Measurements from ENCODE around the gene DENND11.
A peak's percentile ranks its signal among the peaks of the same experiment; 100 is the strongest.

DENND11 gene

DNA sequence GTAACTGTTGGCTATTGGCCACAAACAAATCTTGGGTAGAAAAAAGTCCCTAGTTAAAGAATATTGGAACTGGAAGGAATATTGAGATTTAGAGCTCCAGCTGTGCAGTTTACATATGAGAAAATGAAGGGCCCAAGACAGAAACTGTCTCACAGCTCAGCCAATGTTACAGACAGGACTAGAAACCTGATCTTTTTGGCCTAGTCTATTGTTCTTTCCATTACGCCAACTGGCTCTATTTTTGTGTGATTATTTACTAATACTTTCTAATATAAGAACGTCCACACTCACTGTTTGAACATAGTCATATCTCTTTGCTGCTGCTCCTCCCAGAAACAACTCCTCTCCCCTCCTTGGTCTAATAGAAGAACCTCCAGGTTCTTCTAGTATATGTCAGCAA is 7.4 kb upstream of the DENND11 start:
- no peak overlapping the region for H3K9ac ChIP-seq (ENCODE audit: low read depth in 1 of 2, low read length in 2 of 2)

DNA sequence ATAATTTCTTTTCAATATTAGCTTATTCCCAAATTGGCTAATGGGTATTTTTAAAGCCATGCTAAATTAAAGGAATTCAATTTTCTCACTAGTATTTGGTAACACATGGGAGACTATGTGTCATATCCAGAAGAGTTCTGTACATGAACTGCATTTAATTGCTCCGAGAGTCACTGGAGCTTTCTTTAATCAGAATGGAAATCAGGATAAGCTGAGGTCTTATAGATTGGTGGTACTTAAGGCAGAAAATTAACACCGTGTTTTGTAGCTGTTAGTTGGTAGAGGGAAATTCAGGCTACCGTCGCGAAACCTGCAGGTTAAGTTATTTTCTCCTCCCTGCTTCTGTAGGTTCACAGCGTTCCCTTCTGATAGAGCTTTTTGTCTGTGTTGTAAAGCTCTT is 6.4 kb upstream of the DENND11 start, which contains the start of gene WEE2:
Gene WEE2 (plus strand): TSS at position 3 of the 400 bp plus-strand sequence. CDS start 406 bp downstream, outside the sequence.
- Histone ChIP-seq H3K27ac (ENCODE audit: low read depth in 2 of 2, low read length in 2 of 2) (no peak within 1 kb of the TSS), H3K4me3 (ENCODE audit: low read length in 2 of 2) (no peak within 1 kb of the TSS), H3K27me3 (ENCODE audit: control insufficient read depth in 2 of 2, insufficient read depth in 2 of 2, low read length in 2 of 2) (no peaks in the 10 kb centered on the region), H3K4me1 (ENCODE audit: control insufficient read depth in 2 of 2, insufficient read depth in 2 of 2, low read length in 2 of 2) (peaks cover 11 to 15% of the 10 kb centered on the region in 2 donors), H3K36me3 (ENCODE audit: control insufficient read depth in 2 of 2, insufficient read depth in 2 of 2, low read length in 2 of 2) (no peaks in the 10 kb centered on the region), H3K9me3 (ENCODE audit: control insufficient read depth in 2 of 2, low read length in 2 of 2) (no peaks in the 10 kb centered on the region), H3K9ac (ENCODE audit: low read depth in 1 of 2, low read length in 2 of 2) (no peak within 1 kb of the TSS)

More for the DNA sequence above, 7.4 kb upstream of the DENND11 start:
- Histone ChIP-seq H3K27me3 (ENCODE audit: control insufficient read depth in 2 of 2, insufficient read depth in 2 of 2, low read length in 2 of 2) (no peaks in the 10 kb centered on the region), H3K36me3 (ENCODE audit: control insufficient read depth in 2 of 2, insufficient read depth in 2 of 2, low read length in 2 of 2) (no peaks in the 10 kb centered on the region), H3K4me1 (ENCODE audit: control insufficient read depth in 2 of 2, insufficient read depth in 2 of 2, low read length in 2 of 2) (peaks cover 5 to 13% of the 10 kb centered on the region in 2 donors), H3K9me3 (ENCODE audit: control insufficient read depth in 2 of 2, low read length in 2 of 2) (no peaks in the 10 kb centered on the region), H3K27ac (ENCODE audit: low read depth in 2 of 2, low read length in 2 of 2) (no peak overlapping the region), H3K4me3 (ENCODE audit: low read length in 2 of 2) (no peak overlapping the region)

DNA sequence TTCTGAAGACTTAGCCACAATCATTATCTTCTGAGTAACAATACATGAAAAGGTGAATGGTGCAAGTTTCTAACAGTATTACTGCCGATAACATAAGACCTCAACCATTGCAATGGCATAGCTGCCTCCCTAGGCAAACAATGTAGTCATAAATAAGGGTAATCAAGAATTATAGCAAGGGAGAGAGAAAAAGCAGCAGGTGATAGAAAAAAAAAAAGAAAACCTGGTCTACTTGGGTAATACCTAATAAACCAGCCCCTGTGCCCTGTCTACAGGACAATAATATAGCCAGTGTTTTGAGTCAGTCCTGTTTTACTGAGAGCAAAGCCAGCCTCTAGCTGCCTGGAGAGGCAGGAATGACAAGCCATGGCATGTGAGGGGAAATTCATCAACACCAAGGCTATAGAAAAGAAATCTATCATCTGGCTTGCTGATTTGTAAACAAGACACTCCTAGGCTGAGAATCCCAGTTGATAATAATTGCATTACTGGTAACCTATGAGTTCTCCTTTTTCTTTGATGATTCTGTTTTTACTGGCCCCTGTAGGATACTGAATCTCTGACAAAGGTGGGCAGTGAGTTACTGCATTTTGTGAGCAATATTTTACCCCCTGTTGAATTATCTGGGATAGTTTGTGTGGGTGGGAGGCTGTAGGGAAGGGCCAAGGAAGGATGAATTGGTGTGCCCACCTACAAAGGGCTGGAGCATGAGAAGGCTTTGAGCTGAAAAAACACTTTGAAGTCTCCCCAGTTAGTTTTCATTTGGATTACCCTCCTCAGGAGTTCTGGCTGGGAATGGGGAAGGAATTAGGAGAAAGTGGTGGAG is 4.5 kb upstream of the DENND11 start:
- H3K9ac ChIP-seq (ENCODE audit: low read depth in 1 of 2, low read length in 2 of 2) = no peak overlapping the region
- peaks cover 19 to 24% of the 10 kb centered on the region in 2 donors for H3K4me1 ChIP-seq (ENCODE audit: control insufficient read depth in 2 of 2, insufficient read depth in 2 of 2, low read length in 2 of 2)
- no peaks in the 10 kb centered on the region for H3K27me3 ChIP-seq (ENCODE audit: control insufficient read depth in 2 of 2, insufficient read depth in 2 of 2, low read length in 2 of 2)
- H3K4me3 ChIP-seq (ENCODE audit: low read length in 2 of 2) = no peak overlapping the region
- H3K36me3 ChIP-seq (ENCODE audit: control insufficient read depth in 2 of 2, insufficient read depth in 2 of 2, low read length in 2 of 2) = no peaks in the 10 kb centered on the region
- no peak overlapping the region for H3K27ac ChIP-seq (ENCODE audit: low read depth in 2 of 2, low read length in 2 of 2)
- H3K9me3 ChIP-seq (ENCODE audit: control insufficient read depth in 2 of 2, low read length in 2 of 2) = no peaks in the 10 kb centered on the region

DNA sequence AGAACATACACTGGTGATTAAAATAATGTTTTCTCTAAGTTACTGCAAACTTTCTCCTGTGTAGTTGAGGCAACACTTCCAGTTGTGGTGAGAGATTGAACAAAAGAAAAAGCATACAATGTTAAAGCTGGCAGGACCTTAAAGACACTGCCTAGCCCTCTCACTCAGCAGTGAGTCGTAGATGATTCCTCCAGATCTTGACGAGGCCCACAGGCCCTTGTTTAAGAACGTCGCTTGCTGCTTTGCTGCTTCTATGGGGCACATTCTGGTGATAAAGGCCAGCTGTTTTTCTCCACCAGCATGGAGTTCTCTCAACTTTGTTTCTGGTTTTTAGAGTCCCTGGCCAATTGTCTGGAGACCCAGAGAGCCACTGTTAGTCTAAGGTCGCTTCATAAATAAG is 2.8 kb upstream of the DENND11 start:
- H3K9ac ChIP-seq (ENCODE audit: low read depth in 1 of 2, low read length in 2 of 2) = no peak overlapping the region
- H3K27me3 ChIP-seq (ENCODE audit: control insufficient read depth in 2 of 2, insufficient read depth in 2 of 2, low read length in 2 of 2) = no peaks in the 10 kb centered on the region
- H3K4me3 ChIP-seq (ENCODE audit: low read length in 2 of 2) = no peak overlapping the region
- no peaks in the 10 kb centered on the region for H3K9me3 ChIP-seq (ENCODE audit: control insufficient read depth in 2 of 2, low read length in 2 of 2)
- H3K36me3 ChIP-seq (ENCODE audit: control insufficient read depth in 2 of 2, insufficient read depth in 2 of 2, low read length in 2 of 2) = no peaks in the 10 kb centered on the region
- peaks cover 29% of the 10 kb centered on the region in 2 donors for H3K4me1 ChIP-seq (ENCODE audit: control insufficient read depth in 2 of 2, insufficient read depth in 2 of 2, low read length in 2 of 2)
- H3K27ac ChIP-seq (ENCODE audit: low read depth in 2 of 2, low read length in 2 of 2) = no peak overlapping the region

DNA sequence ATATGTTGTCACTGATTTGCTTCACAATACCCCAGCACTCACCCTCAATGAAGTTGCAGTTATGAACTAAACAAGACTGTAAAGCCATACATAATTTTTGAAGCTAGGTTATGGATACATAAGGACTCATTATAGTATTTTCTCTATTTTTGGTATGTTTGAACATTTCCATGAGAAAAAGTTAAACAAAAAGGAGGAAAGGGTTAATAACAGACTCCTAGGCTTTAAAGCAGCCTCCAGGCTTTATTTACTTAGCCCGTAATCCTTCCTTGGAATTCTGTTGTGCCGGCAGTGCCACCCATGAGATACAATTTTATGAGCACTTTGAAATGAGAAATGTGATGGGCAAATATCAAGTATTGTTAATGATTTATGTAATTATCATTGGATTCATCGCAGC is 2.1 kb upstream of the DENND11 start:
- H3K4me1 ChIP-seq (ENCODE audit: control insufficient read depth in 2 of 2, insufficient read depth in 2 of 2, low read length in 2 of 2) = peaks cover 29% of the 10 kb centered on the region in 2 donors
- no peak overlapping the region for H3K9ac ChIP-seq (ENCODE audit: low read depth in 1 of 2, low read length in 2 of 2)
- H3K4me3 ChIP-seq (ENCODE audit: low read length in 2 of 2) = no peak overlapping the region
- no peaks in the 10 kb centered on the region for H3K27me3 ChIP-seq (ENCODE audit: control insufficient read depth in 2 of 2, insufficient read depth in 2 of 2, low read length in 2 of 2)
- no peaks in the 10 kb centered on the region for H3K36me3 ChIP-seq (ENCODE audit: control insufficient read depth in 2 of 2, insufficient read depth in 2 of 2, low read length in 2 of 2)
- no peak overlapping the region for H3K27ac ChIP-seq (ENCODE audit: low read depth in 2 of 2, low read length in 2 of 2)
- no peaks in the 10 kb centered on the region for H3K9me3 ChIP-seq (ENCODE audit: control insufficient read depth in 2 of 2, low read length in 2 of 2)

DNA sequence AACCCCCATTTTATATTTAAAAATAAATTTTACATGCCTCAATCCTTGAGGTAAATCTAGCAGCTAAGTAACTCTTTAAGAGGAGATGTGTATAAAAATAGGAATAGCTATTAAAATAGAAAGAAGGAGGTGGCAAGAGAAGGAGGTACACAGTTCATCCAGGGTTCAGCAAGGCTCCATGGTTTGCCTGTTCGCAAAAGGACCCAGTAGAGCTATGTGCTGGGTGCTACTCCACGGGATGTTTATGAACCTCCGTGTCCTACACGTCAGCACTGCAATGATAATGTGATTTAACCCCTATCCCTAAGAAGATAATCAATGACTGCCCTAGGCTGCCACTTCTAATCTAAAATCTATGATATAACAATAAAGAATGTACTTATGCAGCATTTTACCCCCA is 926 bp upstream of the DENND11 start:
- H3K9me3 ChIP-seq (ENCODE audit: control insufficient read depth in 2 of 2, low read length in 2 of 2) = no peaks in the 10 kb centered on the region
- H3K4me1 ChIP-seq (ENCODE audit: control insufficient read depth in 2 of 2, insufficient read depth in 2 of 2, low read length in 2 of 2) = peaks cover 29% of the 10 kb centered on the region in 2 donors
- no peaks in the 10 kb centered on the region for H3K36me3 ChIP-seq (ENCODE audit: control insufficient read depth in 2 of 2, insufficient read depth in 2 of 2, low read length in 2 of 2)
- H3K27me3 ChIP-seq (ENCODE audit: control insufficient read depth in 2 of 2, insufficient read depth in 2 of 2, low read length in 2 of 2) = no peaks in the 10 kb centered on the region
- peak overlapping the region; percentile 10 to 85 for H3K4me3 ChIP-seq (ENCODE audit: low read length in 2 of 2)
- H3K9ac ChIP-seq (ENCODE audit: low read depth in 1 of 2, low read length in 2 of 2) = no peak overlapping the region
- no peak overlapping the region for H3K27ac ChIP-seq (ENCODE audit: low read depth in 2 of 2, low read length in 2 of 2)

DNA sequence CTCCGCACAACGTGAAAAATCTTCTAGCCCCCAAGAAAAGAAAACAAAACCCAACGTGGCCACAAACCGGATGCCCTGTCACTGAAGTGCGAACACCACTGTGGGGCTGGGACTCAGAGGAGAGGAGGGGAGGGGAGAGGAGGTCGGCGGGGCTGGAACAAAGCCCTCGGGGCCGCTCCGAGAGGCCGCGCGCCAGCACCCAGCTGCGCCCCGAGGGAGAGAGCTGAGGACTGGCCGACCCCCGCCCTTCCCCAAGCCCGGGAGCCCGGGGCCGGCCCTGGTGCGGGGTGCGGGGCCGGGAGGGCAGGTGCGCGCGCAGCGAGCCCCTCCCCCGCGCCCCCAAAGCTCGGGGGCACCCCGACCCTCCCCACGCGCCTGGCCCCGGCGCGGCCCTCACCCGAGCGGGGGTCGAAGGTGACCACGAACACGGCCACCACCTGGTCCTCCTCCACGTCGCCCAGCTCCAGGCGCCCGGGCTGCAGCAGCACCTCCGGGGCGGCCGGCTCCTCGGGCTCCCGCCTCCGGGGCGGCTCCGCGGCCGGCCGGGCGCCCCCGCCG is 398 bp downstream of the DENND11 start:
- Histone ChIP-seq H3K9me3 (ENCODE audit: control insufficient read depth in 2 of 2, low read length in 2 of 2) (no peaks in the 10 kb centered on the region), H3K4me3 (ENCODE audit: low read length in 2 of 2) (peak overlapping the region; percentile 67 to 75), H3K4me1 (ENCODE audit: control insufficient read depth in 2 of 2, insufficient read depth in 2 of 2, low read length in 2 of 2) (peaks cover 27 to 29% of the 10 kb centered on the region in 2 donors), H3K27me3 (ENCODE audit: control insufficient read depth in 2 of 2, insufficient read depth in 2 of 2, low read length in 2 of 2) (no peaks in the 10 kb centered on the region), H3K36me3 (ENCODE audit: control insufficient read depth in 2 of 2, insufficient read depth in 2 of 2, low read length in 2 of 2) (no peaks in the 10 kb centered on the region), H3K9ac (ENCODE audit: low read depth in 1 of 2, low read length in 2 of 2) (peak overlapping the region; percentile 36 to 62), H3K27ac (ENCODE audit: low read depth in 2 of 2, low read length in 2 of 2) (peak overlapping the region; percentile 35 to 64)

DNA sequence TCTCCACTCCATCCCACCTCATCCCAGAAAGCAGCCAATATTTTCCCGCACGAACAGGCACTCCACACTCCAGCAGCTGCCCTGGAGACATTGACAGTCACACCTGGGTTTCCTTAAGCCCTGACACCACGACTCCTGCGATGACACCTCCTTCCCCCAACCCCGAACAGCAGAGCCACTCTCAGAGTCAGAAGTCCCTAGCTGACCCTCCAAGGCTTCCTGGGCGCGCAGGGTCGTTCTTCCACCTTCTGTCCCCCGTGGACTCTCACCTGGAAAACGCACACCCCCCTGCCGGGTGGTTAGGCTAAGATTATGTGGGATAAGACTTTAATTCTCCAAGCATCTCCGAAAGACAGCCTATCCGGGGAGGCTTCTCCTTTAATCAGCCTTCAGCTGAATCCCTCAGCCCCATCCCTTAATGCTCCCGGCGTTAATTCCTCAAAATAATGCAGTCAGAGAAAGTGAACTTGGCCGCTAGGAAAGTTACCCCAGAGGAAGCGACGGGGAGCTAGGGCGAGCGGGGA is 1.1 kb downstream of the DENND11 start:
- peaks cover 21 to 36% of the 10 kb centered on the region in 2 donors for H3K4me1 ChIP-seq (ENCODE audit: control insufficient read depth in 2 of 2, insufficient read depth in 2 of 2, low read length in 2 of 2)
- H3K4me3 ChIP-seq (ENCODE audit: low read length in 2 of 2) = peak overlapping the region; percentile 45 to 70
- no peaks in the 10 kb centered on the region for H3K27me3 ChIP-seq (ENCODE audit: control insufficient read depth in 2 of 2, insufficient read depth in 2 of 2, low read length in 2 of 2)
- no peaks in the 10 kb centered on the region for H3K9me3 ChIP-seq (ENCODE audit: control insufficient read depth in 2 of 2, low read length in 2 of 2)
- peak overlapping the region in 1 of 2 donors; percentile 11 for H3K27ac ChIP-seq (ENCODE audit: low read depth in 2 of 2, low read length in 2 of 2)
- H3K9ac ChIP-seq (ENCODE audit: low read depth in 1 of 2, low read length in 2 of 2) = peak overlapping the region; percentile 33 to 42
- H3K36me3 ChIP-seq (ENCODE audit: control insufficient read depth in 2 of 2, insufficient read depth in 2 of 2, low read length in 2 of 2) = no peaks in the 10 kb centered on the region

DNA sequence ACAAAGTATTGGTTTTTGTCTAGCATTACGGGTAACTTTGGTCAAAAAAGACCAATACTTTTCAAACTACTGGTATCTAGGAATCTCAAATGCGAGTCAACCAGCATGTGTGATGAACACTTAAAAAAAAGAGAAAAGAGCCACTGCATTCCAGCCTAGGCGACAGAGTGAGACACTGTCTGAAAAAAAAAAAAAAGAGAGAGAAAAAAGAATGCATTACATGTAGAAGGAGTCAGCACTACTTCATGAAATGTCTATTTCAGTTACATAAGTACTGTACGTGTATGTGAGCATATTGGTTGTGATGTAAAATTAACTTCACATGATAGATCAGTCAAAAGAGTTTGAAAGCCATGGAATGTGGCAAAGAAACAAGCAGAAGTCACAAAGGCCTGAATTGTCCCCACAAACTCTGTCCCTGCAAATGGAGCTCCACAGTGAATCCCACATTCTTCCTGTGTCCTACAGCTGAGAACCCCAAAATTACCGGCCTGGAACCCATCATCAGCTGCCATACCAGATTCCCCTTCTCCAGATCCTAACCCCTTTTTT is 1.6 kb downstream of the DENND11 start:
- H3K4me3 ChIP-seq (ENCODE audit: low read length in 2 of 2) = peak overlapping the region; percentile 45 to 70

DNA sequence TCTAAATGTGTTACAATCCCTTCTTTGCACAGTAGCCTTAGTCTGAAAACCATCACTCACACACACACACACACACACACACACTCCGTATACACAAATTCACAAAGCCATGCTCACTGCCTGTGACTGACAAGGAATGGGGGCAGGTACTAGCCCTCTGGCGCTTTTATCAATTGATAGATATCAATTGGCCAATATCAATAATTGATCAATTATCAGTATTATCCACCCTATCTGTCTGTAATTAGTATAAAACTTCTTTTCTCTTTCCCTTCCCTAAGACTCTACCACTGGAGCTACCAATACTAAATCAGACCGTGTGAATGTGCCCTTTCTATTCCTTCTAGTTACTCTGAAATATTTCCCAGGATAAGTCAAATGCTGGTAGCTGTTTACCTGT is 2.1 kb downstream of the DENND11 start:
- Histone ChIP-seq H3K4me3 (ENCODE audit: low read length in 2 of 2) (no peak overlapping the region), H3K9me3 (ENCODE audit: control insufficient read depth in 2 of 2, low read length in 2 of 2) (no peaks in the 10 kb centered on the region), H3K27me3 (ENCODE audit: control insufficient read depth in 2 of 2, insufficient read depth in 2 of 2, low read length in 2 of 2) (no peaks in the 10 kb centered on the region), H3K4me1 (ENCODE audit: control insufficient read depth in 2 of 2, insufficient read depth in 2 of 2, low read length in 2 of 2) (peaks cover 20 to 41% of the 10 kb centered on the region in 2 donors), H3K9ac (ENCODE audit: low read depth in 1 of 2, low read length in 2 of 2) (no peak overlapping the region), H3K27ac (ENCODE audit: low read depth in 2 of 2, low read length in 2 of 2) (no peak overlapping the region), H3K36me3 (ENCODE audit: control insufficient read depth in 2 of 2, insufficient read depth in 2 of 2, low read length in 2 of 2) (no peaks in the 10 kb centered on the region)

More for the DNA sequence above, 1.6 kb downstream of the DENND11 start:
- Histone ChIP-seq H3K36me3 (ENCODE audit: control insufficient read depth in 2 of 2, insufficient read depth in 2 of 2, low read length in 2 of 2) (no peaks in the 10 kb centered on the region), H3K9me3 (ENCODE audit: control insufficient read depth in 2 of 2, low read length in 2 of 2) (no peaks in the 10 kb centered on the region), H3K27ac (ENCODE audit: low read depth in 2 of 2, low read length in 2 of 2) (peak overlapping the region in 1 of 2 donors; percentile 11), H3K9ac (ENCODE audit: low read depth in 1 of 2, low read length in 2 of 2) (peak overlapping the region in 1 of 2 donors; percentile 33), H3K4me1 (ENCODE audit: control insufficient read depth in 2 of 2, insufficient read depth in 2 of 2, low read length in 2 of 2) (peaks cover 20 to 41% of the 10 kb centered on the region in 2 donors), H3K27me3 (ENCODE audit: control insufficient read depth in 2 of 2, insufficient read depth in 2 of 2, low read length in 2 of 2) (no peaks in the 10 kb centered on the region)

Measured in mucosa of rectum (tissue), 2 donors.